ENCODE data around the gene EXOC3L1. TPM values are rescaled to one million over a fixed set of nuclear protein-coding genes. Genes with fewer than 3 reads are reported as not detected.

The EXOC3L1 gene
- total and polyA plus RNA-seq, 2 of the 4 experiments (the other 2 are of a cell fraction): not detected

DNA sequence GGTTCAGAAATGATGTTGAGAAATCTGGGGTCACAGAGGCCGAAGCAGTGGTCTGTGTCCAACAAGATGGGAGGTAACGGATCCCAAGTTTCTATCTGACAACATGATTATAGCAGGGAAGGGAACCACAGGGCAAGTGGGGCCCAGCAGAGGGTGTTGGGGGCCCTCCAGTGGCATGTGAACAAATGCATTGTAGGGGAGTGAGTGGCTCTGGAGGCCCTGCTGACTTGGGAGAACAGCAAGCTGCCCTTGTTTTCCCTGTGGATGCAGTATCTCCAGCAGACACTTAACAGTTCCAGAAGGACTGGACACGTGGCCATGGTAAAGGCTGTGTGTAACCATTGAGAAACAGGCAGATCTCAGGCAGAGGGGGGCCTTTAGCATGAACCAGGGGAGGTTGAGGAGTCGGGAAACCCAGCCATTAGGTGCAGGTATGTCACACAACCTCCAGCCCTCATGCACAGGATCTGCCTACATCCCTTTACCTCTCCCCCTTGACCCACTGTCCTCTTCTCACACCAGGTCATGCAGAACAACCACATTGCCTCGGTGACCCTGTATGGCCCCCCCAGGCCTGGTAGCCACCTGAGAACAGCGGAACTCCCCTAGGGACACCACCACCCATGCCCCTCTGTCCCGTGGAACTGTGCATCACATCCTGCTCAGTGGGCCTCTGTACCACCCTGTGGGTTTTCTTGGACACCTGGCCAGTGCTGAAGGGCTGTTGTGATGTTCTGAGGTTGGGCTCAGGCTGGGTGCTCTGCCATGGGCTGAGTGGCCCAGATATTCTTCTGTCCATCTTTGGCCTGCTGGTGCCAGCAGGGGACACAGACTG, 43.2 kb downstream of the EXOC3L1 start:
- no peak overlapping the region for H3K9ac ChIP-seq (ENCODE audit: low read depth, low read length)
- H2AFZ ChIP-seq (replicated peaks; ENCODE audit: low read length, poor library complexity): no peak overlapping the region
- in situ Hi-C loops (cut with MboI; ENCODE audit: low sequenced_read_pairs) (no loop called here), dilution Hi-C loops (cut with HindIII; ENCODE audit: low sequenced_read_pairs, unreplicated experiment) (no loop called here), intact Hi-C loops (cut with micrococcal nuclease) (no loop called here)
- H2BK15ac ChIP-seq (ENCODE audit: low read depth, low read length): no peak overlapping the region
- peaks cover 64% of the 10 kb centered on the region for H3K36me3 ChIP-seq (ENCODE audit: control insufficient read depth, insufficient read depth, low read length)
- no peak overlapping the region for H2BK5ac ChIP-seq (ENCODE audit: low read depth, low read length, poor library complexity, severe bottlenecking)
- H3K56ac ChIP-seq (ENCODE audit: extremely low read depth, insufficient read depth, low read length): no peak overlapping the region
- H3K4me2 ChIP-seq (ENCODE audit: low read depth, low read length): no peak overlapping the region
- H2AK5ac ChIP-seq (ENCODE audit: low read depth, low read length): no peak overlapping the region
- no peak overlapping the region for H3K23ac ChIP-seq (ENCODE audit: low read depth, low read length)
- BruUV-seq (replicated peaks): no TSS peak
- peaks cover 0 to 30% of the 10 kb centered on the region in 2 experiments; a peak in 2 of 4 replicates for H3K79me1 ChIP-seq (ENCODE audit: low read depth in 1 of 2, low read length in 2 of 2)
- POLR2A ChIA-PET (ENCODE audit: unreplicated experiment): no interaction called here
- no peak overlapping the region for H4K8ac ChIP-seq (ENCODE audit: low read depth in 2 of 2, low read length in 2 of 2)
- no peak overlapping the region for H4K5ac ChIP-seq (ENCODE audit: low read depth, low read length)
- ATAC-seq (ENCODE audit: low read depth): no peak
- no peak overlapping the region for H2BK120ac ChIP-seq (ENCODE audit: low read depth, low read length)
- CTCF ChIA-PET: no interaction called here
- 100% methylated on average over 2 of the region's 7 CpGs; no CpG with 5 or more reads in 1 of the 2 experiments for WGBS, 2 experiments (ENCODE audit: extremely low coverage in 2 of 2, insufficient read length in 1 of 2)
- no peak overlapping the region for H3K27ac ChIP-seq (ENCODE audit: insufficient read depth, low read length)
- H3K9me3 ChIP-seq (ENCODE audit: control insufficient read depth, insufficient read depth, low read length): no peaks in the 10 kb centered on the region
- no peak overlapping the region for H3K14ac ChIP-seq (replicated peaks; ENCODE audit: low read depth, low read length)
- H3K27me3 ChIP-seq (ENCODE audit: control insufficient read depth, insufficient read depth, low read length): no peaks in the 10 kb centered on the region
- TF ChIP-seq MAZ (IDR thresholded peaks at IDR 0.05; ENCODE audit: borderline replicate concordance, low read depth, low read length) (no peak), RAD21 (IDR thresholded peaks at IDR 0.05; ENCODE audit: low read length) (peak; percentile 16; the same call in 1 of the 2 replicates)
- H3K4ac ChIP-seq (ENCODE audit: low read depth, low read length): no peak overlapping the region
- no peak overlapping the region for H3K18ac ChIP-seq (ENCODE audit: low read depth, low read length)
- no peak overlapping the region for H4K91ac ChIP-seq (ENCODE audit: insufficient read depth, low read depth, low read length)
- no peak overlapping the region for H3K4me3 ChIP-seq (ENCODE audit: insufficient read depth, low read depth, low read length)
- peaks cover 7% of the 10 kb centered on the region; the same call in 1 of the 2 replicates for H4K20me1 ChIP-seq (ENCODE audit: insufficient read depth, low read length)
- peaks cover 4% of the 10 kb centered on the region; the same call in 1 of the 2 replicates for H3K9me1 ChIP-seq (ENCODE audit: insufficient read depth, low read length)
- peaks cover 5% of the 10 kb centered on the region; the same call in 1 of the 2 replicates for H3K4me1 ChIP-seq (ENCODE audit: control insufficient read depth, insufficient read depth, low read length)
- no peak for DNase-seq
- peak overlapping the region; percentile 48 for H2AK9ac ChIP-seq (replicated peaks; ENCODE audit: low read depth, low read length, poor library complexity)
- no peak overlapping the region for H2BK20ac ChIP-seq (ENCODE audit: low read depth, low read length)
